ENCODE measurements around the gene ATP11A.

- TF ChIP-seq POLR2A (IDR thresholded peaks at IDR 0.05; ENCODE audit: low read depth, low read length) (no peak), CTCF (IDR thresholded peaks at IDR 0.05; ENCODE audit: extremely low read depth in 1 of 2, insufficient read depth in 1 of 2, low read depth in 1 of 2, low read length in 2 of 2) (no peak), POLR2AphosphoS5 (IDR thresholded peaks at IDR 0.05; ENCODE audit: insufficient read depth, low read depth, low read length) (no peak), EZH2 (IDR thresholded peaks at IDR 0.05; ENCODE audit: borderline replicate concordance, low read depth, low read length, severe bottlenecking) (no peak), GATA2 (IDR thresholded peaks at IDR 0.05; ENCODE audit: insufficient read depth, insufficient read length, low read depth, low read length) (no peak), MYC (IDR thresholded peaks at IDR 0.05; ENCODE audit: low read depth, low read length) (no peak), FOS (IDR thresholded peaks at IDR 0.05; ENCODE audit: borderline replicate concordance, insufficient read depth, low read length) (no peak), JUN (IDR thresholded peaks at IDR 0.05; ENCODE audit: borderline replicate concordance, insufficient read depth, insufficient read length, low read depth) (no peak), MAX (IDR thresholded peaks at IDR 0.05; ENCODE audit: insufficient read depth, insufficient read length) (no peak)
These were observed 61.8 kb downstream of the ATP11A start for GRCh38 chr13:112751617-112752016.

Measured in endothelial cell of umbilical vein (primary cell).